Measurements from ENCODE around the gene TMEM18.

TMEM18 gene

GRCh38 chr2:634041-634440, 43.2 kb downstream of the TMEM18 start:
- Histone ChIP-seq H3K27me3 (ENCODE audit: insufficient read depth, low read length) (no peaks in the 10 kb centered on the region), H3K27ac (ENCODE audit: low read depth, low read length) (no peak overlapping the region), H3K79me2 (ENCODE audit: control insufficient read depth, insufficient read depth, low read length, unreplicated experiment) (no peaks in the 10 kb centered on the region)

DNA sequence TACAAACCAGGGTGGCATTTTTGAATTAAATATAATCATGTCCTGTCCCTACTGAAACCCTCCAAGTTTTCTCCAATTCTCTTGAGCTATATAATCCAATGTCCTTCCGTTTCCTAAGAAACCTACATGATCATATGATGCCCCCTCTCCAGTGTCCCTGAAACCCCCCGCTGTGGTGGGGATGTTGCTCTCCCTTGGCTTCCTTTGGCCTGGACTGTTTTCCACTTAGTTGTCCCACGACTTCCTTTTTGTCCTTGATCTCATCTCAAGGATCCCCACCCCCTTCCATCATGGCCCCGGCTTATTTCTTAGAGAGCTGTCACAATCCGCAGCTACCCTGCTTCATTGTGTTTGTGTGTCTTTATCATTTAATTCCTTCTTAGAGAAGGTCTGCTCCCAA, 43.8 kb downstream of the TMEM18 start:
- Histone ChIP-seq H3K27me3 (ENCODE audit: insufficient read depth, low read length) (no peaks in the 10 kb centered on the region), H3K36me3 (ENCODE audit: insufficient read depth, low read length) (no peaks in the 10 kb centered on the region), H3K27ac (ENCODE audit: low read depth, low read length) (no peak overlapping the region), H3K4me1 (ENCODE audit: control insufficient read depth, insufficient read depth, low read length, unreplicated experiment) (no peaks in the 10 kb centered on the region), H3K79me2 (ENCODE audit: control insufficient read depth, insufficient read depth, low read length, unreplicated experiment) (no peaks in the 10 kb centered on the region), H2AFZ (ENCODE audit: low read length, unreplicated experiment) (no peak overlapping the region), H3K4me3 (ENCODE audit: low read depth, low read length) (no peak overlapping the region)

More at GRCh38 chr2:634041-634440, 43.2 kb downstream of the TMEM18 start:
- H3K36me3 ChIP-seq (ENCODE audit: insufficient read depth, low read length): no peaks in the 10 kb centered on the region
- no peak overlapping the region for H3K4me3 ChIP-seq (ENCODE audit: low read depth, low read length)
- no peak overlapping the region for H2AFZ ChIP-seq (ENCODE audit: low read length, unreplicated experiment)
- H3K4me1 ChIP-seq (ENCODE audit: control insufficient read depth, insufficient read depth, low read length, unreplicated experiment): no peaks in the 10 kb centered on the region

GRCh38 chr2:632471-632870, 44.7 kb downstream of the TMEM18 start:
- H2AFZ ChIP-seq (ENCODE audit: low read length, unreplicated experiment): no peak overlapping the region
- no peaks in the 10 kb centered on the region for H3K79me2 ChIP-seq (ENCODE audit: control insufficient read depth, insufficient read depth, low read length, unreplicated experiment)
- H3K27ac ChIP-seq (ENCODE audit: low read depth, low read length): no peak overlapping the region
- no peaks in the 10 kb centered on the region for H3K4me1 ChIP-seq (ENCODE audit: control insufficient read depth, insufficient read depth, low read length, unreplicated experiment)
- H3K4me3 ChIP-seq (ENCODE audit: low read depth, low read length): no peak overlapping the region
- H3K27me3 ChIP-seq (ENCODE audit: insufficient read depth, low read length): no peaks in the 10 kb centered on the region
- no peaks in the 10 kb centered on the region for H3K36me3 ChIP-seq (ENCODE audit: insufficient read depth, low read length)

DNA sequence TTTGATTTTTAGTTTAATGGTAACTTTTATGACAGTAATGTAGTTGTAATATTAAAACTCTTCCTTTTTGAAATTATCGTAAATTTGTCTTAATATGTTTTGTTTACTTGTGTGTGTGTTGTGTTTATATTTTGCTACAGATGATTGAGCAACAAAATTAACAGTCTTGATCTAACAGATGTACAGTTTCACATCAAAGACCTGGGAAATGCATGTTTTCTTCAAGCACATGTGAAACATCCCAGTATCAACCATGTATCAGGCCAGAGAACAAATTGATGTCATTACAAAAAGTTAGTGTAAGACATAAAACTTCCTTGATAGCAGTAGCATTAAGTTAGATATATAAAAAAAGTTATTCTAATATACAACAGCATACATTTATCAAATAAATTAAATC, 45.5 kb downstream of the TMEM18 start:
- Histone ChIP-seq H3K79me2 (ENCODE audit: control insufficient read depth, insufficient read depth, low read length, unreplicated experiment) (no peaks in the 10 kb centered on the region), H3K27me3 (ENCODE audit: insufficient read depth, low read length) (no peaks in the 10 kb centered on the region), H3K4me3 (ENCODE audit: low read depth, low read length) (no peak overlapping the region), H3K36me3 (ENCODE audit: insufficient read depth, low read length) (no peaks in the 10 kb centered on the region), H2AFZ (ENCODE audit: low read length, unreplicated experiment) (no peak overlapping the region), H3K27ac (ENCODE audit: low read depth, low read length) (no peak overlapping the region), H3K4me1 (ENCODE audit: control insufficient read depth, insufficient read depth, low read length, unreplicated experiment) (no peaks in the 10 kb centered on the region)

GRCh38 chr2:630451-631320, 46.5 kb downstream of the TMEM18 start:
- no peaks in the 10 kb centered on the region for H3K36me3 ChIP-seq (ENCODE audit: insufficient read depth, low read length)
- no peak overlapping the region for H3K4me3 ChIP-seq (ENCODE audit: low read depth, low read length)
- no peaks in the 10 kb centered on the region for H3K4me1 ChIP-seq (ENCODE audit: control insufficient read depth, insufficient read depth, low read length, unreplicated experiment)
- no peak overlapping the region for H2AFZ ChIP-seq (ENCODE audit: low read length, unreplicated experiment)
- H3K79me2 ChIP-seq (ENCODE audit: control insufficient read depth, insufficient read depth, low read length, unreplicated experiment): no peaks in the 10 kb centered on the region
- no peak overlapping the region for H3K27ac ChIP-seq (ENCODE audit: low read depth, low read length)
- no peaks in the 10 kb centered on the region for H3K27me3 ChIP-seq (ENCODE audit: insufficient read depth, low read length)

GRCh38 chr2:629961-630360, 47.2 kb downstream of the TMEM18 start:
- no peak overlapping the region for H3K4me3 ChIP-seq (ENCODE audit: low read depth, low read length)
- H3K4me1 ChIP-seq (ENCODE audit: control insufficient read depth, insufficient read depth, low read length, unreplicated experiment): no peaks in the 10 kb centered on the region
- no peaks in the 10 kb centered on the region for H3K36me3 ChIP-seq (ENCODE audit: insufficient read depth, low read length)
- no peak overlapping the region for H2AFZ ChIP-seq (ENCODE audit: low read length, unreplicated experiment)
- H3K27me3 ChIP-seq (ENCODE audit: insufficient read depth, low read length): no peaks in the 10 kb centered on the region
- H3K79me2 ChIP-seq (ENCODE audit: control insufficient read depth, insufficient read depth, low read length, unreplicated experiment): no peaks in the 10 kb centered on the region
- no peak overlapping the region for H3K27ac ChIP-seq (ENCODE audit: low read depth, low read length)

GRCh38 chr2:628651-629050, 48.6 kb downstream of the TMEM18 start:
- Histone ChIP-seq H3K36me3 (ENCODE audit: insufficient read depth, low read length) (no peaks in the 10 kb centered on the region), H3K4me1 (ENCODE audit: control insufficient read depth, insufficient read depth, low read length, unreplicated experiment) (no peaks in the 10 kb centered on the region), H3K27ac (ENCODE audit: low read depth, low read length) (no peak overlapping the region), H3K4me3 (ENCODE audit: low read depth, low read length) (no peak overlapping the region), H2AFZ (ENCODE audit: low read length, unreplicated experiment) (no peak overlapping the region), H3K27me3 (ENCODE audit: insufficient read depth, low read length) (no peaks in the 10 kb centered on the region), H3K79me2 (ENCODE audit: control insufficient read depth, insufficient read depth, low read length, unreplicated experiment) (no peaks in the 10 kb centered on the region)

DNA sequence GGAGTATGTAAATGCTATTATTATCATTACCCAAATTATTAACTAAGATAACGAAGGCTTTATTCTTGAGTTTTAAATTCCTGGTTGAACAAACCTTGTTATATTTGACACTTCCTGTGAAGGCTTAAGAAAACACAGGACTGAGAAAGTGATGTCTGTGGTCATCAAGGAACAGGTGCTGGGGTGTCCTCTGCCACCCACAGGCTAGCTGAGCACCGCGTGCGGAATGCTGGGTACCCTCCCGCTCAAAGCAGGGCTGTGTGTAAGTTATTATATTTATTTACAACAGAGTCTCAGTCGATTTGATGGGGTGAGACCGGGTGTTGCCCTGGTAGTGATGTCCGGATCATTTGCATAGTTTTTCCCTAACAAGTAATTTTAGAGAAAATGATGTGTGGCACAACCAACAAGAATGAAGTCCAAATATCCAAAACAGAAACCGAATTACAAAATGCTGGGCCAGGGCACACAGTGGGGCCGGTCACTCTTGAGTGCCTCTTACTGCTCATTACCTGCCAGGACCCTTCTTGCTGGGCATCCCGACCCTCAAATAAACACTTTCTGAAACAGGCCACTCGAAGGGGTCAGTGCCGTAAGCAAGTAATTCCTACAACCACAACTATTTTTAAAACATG, 49.2 kb downstream of the TMEM18 start:
- no peak overlapping the region for H2AFZ ChIP-seq (ENCODE audit: low read length, unreplicated experiment)
- H3K27ac ChIP-seq (ENCODE audit: low read depth, low read length): no peak overlapping the region
- H3K4me1 ChIP-seq (ENCODE audit: control insufficient read depth, insufficient read depth, low read length, unreplicated experiment): no peaks in the 10 kb centered on the region
- no peak overlapping the region for H3K4me3 ChIP-seq (ENCODE audit: low read depth, low read length)
- no peaks in the 10 kb centered on the region for H3K79me2 ChIP-seq (ENCODE audit: control insufficient read depth, insufficient read depth, low read length, unreplicated experiment)
- H3K27me3 ChIP-seq (ENCODE audit: insufficient read depth, low read length): no peaks in the 10 kb centered on the region
- no peaks in the 10 kb centered on the region for H3K36me3 ChIP-seq (ENCODE audit: insufficient read depth, low read length)

DNA sequence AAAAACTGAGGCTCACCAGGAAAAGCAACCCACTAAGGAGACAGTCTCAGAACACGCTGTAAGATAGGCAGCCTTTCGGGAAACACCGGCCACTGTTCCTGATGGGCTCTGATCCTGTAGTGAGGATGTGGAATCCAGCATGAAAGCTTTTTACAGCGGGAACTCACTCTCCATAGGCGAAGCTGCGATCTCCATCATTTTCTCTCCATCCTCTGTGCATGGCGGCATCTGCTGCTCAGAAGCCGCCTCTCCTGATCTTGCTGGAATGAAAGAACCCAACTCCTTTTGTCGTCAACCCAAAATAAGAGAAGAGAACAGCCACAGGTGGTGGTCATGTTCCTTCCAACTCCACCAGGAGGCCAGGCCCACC, 49.9 kb downstream of the TMEM18 start:
- H3K36me3 ChIP-seq (ENCODE audit: insufficient read depth, low read length): no peaks in the 10 kb centered on the region
- H2AFZ ChIP-seq (ENCODE audit: low read length, unreplicated experiment): no peak overlapping the region
- no peaks in the 10 kb centered on the region for H3K79me2 ChIP-seq (ENCODE audit: control insufficient read depth, insufficient read depth, low read length, unreplicated experiment)
- no peak overlapping the region for H3K27ac ChIP-seq (ENCODE audit: low read depth, low read length)
- no peaks in the 10 kb centered on the region for H3K4me1 ChIP-seq (ENCODE audit: control insufficient read depth, insufficient read depth, low read length, unreplicated experiment)
- H3K27me3 ChIP-seq (ENCODE audit: insufficient read depth, low read length): no peaks in the 10 kb centered on the region
- H3K4me3 ChIP-seq (ENCODE audit: low read depth, low read length): no peak overlapping the region

- Histone ChIP-seq H3K27ac (ENCODE audit: low read depth, low read length) (no peak overlapping the region), H3K4me3 (ENCODE audit: low read depth, low read length) (no peak overlapping the region), H3K79me2 (ENCODE audit: control insufficient read depth, insufficient read depth, low read length, unreplicated experiment) (no peaks in the 10 kb centered on the region), H3K4me1 (ENCODE audit: control insufficient read depth, insufficient read depth, low read length, unreplicated experiment) (no peaks in the 10 kb centered on the region), H3K27me3 (ENCODE audit: insufficient read depth, low read length) (no peaks in the 10 kb centered on the region), H3K36me3 (ENCODE audit: insufficient read depth, low read length) (no peaks in the 10 kb centered on the region), H2AFZ (ENCODE audit: low read length, unreplicated experiment) (no peak overlapping the region)
Measured at GRCh38 chr2:626491-627339, 50.5 kb downstream of the TMEM18 start.

All from ACC112 (cell line).